HepG2 (cell line): ENCODE results near the gene RNF149. TPM values are rescaled to one million over a fixed set of nuclear protein-coding genes. Genes with fewer than 3 reads are reported as not detected.
A peak's percentile ranks its signal among the peaks of the same experiment; 100 is the strongest.
"Not testable (repeated sequence)": the region's sequence is repeated elsewhere in the genome, so short reads cannot be mapped to it uniquely, and the experiment has no call there.

Experiments
- ATAC-seq: fragments of 200-7000 bp; cut with Tn5 transposase; 3 replicates; pipeline ENCODE4 v1.9.1; 2020; ENCODE audit warnings: mild to moderate bottlenecking, moderate library complexity
- BruUV-seq: library from RNA; stranded (reverse); fragments of 400-500 nt; replicated peaks from 2 replicates; lab custom pipeline; 2021; lab: Mats Ljungman, UMichigan
- CTCF ChIA-PET: fragments of 300-600 bp; formaldehyde crosslinking; extraction: SDS; loops from one replicate; lab custom pipeline; 2021; ENCODE audit warnings: low total read pairs, inconsistent platforms, low intra/inter-chr PET ratio; lab: Yijun Ruan, JAX
- POLR2A ChIA-PET: fragments of 350-600 bp; sonication (Branson Sonifier 250); formaldehyde crosslinking; loops from one replicate; lab custom pipeline; 2020; ENCODE audit warnings: antibody characterized with exemption, inconsistent platforms; lab: Yijun Ruan, JAX
- DNase-seq: peaks from one replicate; pipeline ENCODE4 v3.0.0-alpha.2; 2015; ENCODE audit warnings: low spot score
- FAIRE-seq: peaks from 3 replicates; lab custom pipeline; 2011; peaks lifted over from hg19 to GRCh38; lab: Jason Lieb, UNC
- H2AFZ ChIP-seq: one replicate; pipeline ENCODE4 v1.6.1; 2011; ENCODE audit warnings: low read length, inconsistent platforms
- H3K27ac ChIP-seq: fragments of 300-600 bp; 3 replicates; pipeline ENCODE4 v1.8.0; 2011; ENCODE audit warnings: mixed run types, mild to moderate bottlenecking, mixed read lengths, low read length, inconsistent platforms; ENCODE audit not compliant: insufficient read depth; ENCODE audit errors: extremely low read length
- H3K27me3 ChIP-seq, 2 experiments: fragments of 200-600 bp in 1 of 2; 2 replicates in 1 of 2; 3 replicates in 1 of 2; pipeline versions ENCODE4 v1.6.0 to v1.8.0; 2011; ENCODE audit warnings: low read length in 2 of 2, mild to moderate bottlenecking in 2 of 2, moderate library complexity in 2 of 2, inconsistent platforms in 1 of 2; ENCODE audit not compliant: insufficient read depth in 2 of 2, control insufficient read depth in 1 of 2
- H3K36me3 ChIP-seq, 2 experiments: fragments of 200-600 bp in 1 of 2; replicated peaks in 1 of 2; 2 replicates in 1 of 2; 3 replicates in 1 of 2; pipeline versions ENCODE4 v1.5.1 to v1.8.0; 2011; ENCODE audit warnings: low read length in 2 of 2, inconsistent platforms in 1 of 2; ENCODE audit not compliant: insufficient read depth in 2 of 2, control insufficient read depth in 1 of 2
- H3K4me1 ChIP-seq: 2 replicates; pipeline ENCODE4 v1.5.1; 2012; ENCODE audit warnings: low read length, inconsistent platforms; ENCODE audit not compliant: insufficient read depth
- H3K4me2 ChIP-seq: 2 replicates; pipeline ENCODE4 v1.6.0; 2011; ENCODE audit warnings: low read depth, low read length, inconsistent platforms
- H3K4me3 ChIP-seq, 3 experiments: fragments of 200-600 bp in 1 of 3; sonication (generic), shearing (Covaris generic) in 1 of 3; replicated peaks in 1 of 3; 2 replicates each; pipeline ENCODE4 v1.5.1; 2011 to 2016; ENCODE audit warnings: low read length in 3 of 3, inconsistent platforms in 2 of 3, low read depth in 2 of 3, mild to moderate bottlenecking in 2 of 3, control low read depth in 1 of 3, mixed read lengths in 1 of 3; ENCODE audit not compliant: insufficient read depth in 1 of 3
- H3K79me2 ChIP-seq: one replicate; pipeline ENCODE4 v1.6.1; 2011; ENCODE audit warnings: low read length, inconsistent platforms; ENCODE audit not compliant: insufficient read depth
- H3K9ac ChIP-seq: 2 replicates; pipeline ENCODE4 v1.6.0; 2011; ENCODE audit warnings: mild to moderate bottlenecking, low read depth, low read length, inconsistent platforms; ENCODE audit not compliant: insufficient read depth
- H3K9me3 ChIP-seq: 2 replicates; pipeline ENCODE4 v1.5.1; 2012; ENCODE audit warnings: mild to moderate bottlenecking, low read length
- H4K20me1 ChIP-seq: 2 replicates; pipeline ENCODE4 v1.6.0; 2011; ENCODE audit warnings: inconsistent platforms, mild to moderate bottlenecking, low read length, moderate library complexity; ENCODE audit not compliant: insufficient read depth
- EP300 ChIP-seq, 3 experiments: sonication (generic) in 1 of 3; formaldehyde crosslinking in 1 of 3; IDR thresholded peaks; 2 replicates each; pipeline versions ENCODE4 v1.5.1 to v1.6.1; 2011 to 2020; ENCODE audit warnings: low read depth in 2 of 3, low read length in 2 of 3, borderline replicate concordance in 1 of 3, improper control_type of control experiment in 1 of 3, mild to moderate bottlenecking in 1 of 3, missing genetic modification reagents in 1 of 3, moderate library complexity in 1 of 3
- ONECUT2 ChIP-seq: sonication (generic); formaldehyde crosslinking; IDR thresholded peaks from 2 replicates; pipeline ENCODE4 v1.4.0; 2020; ENCODE audit warnings: missing genetic modification reagents
- SOX13 ChIP-seq, 3 experiments: fragments of 450-650 bp in 1 of 3; sonication (generic) in 1 of 3; formaldehyde crosslinking in 1 of 3; IDR thresholded peaks in 2 of 3; conservative IDR thresholded peaks in 1 of 3; 2 replicates each; pipeline versions ENCODE4 v1.5.0 to v1.6.1; 2016 to 2020; ENCODE audit warnings: antibody characterized with exemption in 1 of 3, mild to moderate bottlenecking in 1 of 3, missing compliant biosample characterization in 1 of 3, missing genetic modification reagents in 1 of 3, moderate library complexity in 1 of 3
- ZMYM4 ChIP-seq: sonication (generic); formaldehyde crosslinking; IDR thresholded peaks from 2 replicates; pipeline ENCODE4 v1.8.1; 2023; ENCODE audit warnings: mild to moderate bottlenecking, missing genetic modification reagents
- ZNF530 ChIP-seq: sonication (generic); formaldehyde crosslinking; IDR thresholded peaks from 2 replicates; pipeline ENCODE4 v1.5.0; 2020; ENCODE audit warnings: low read depth, mild to moderate bottlenecking, missing genetic modification reagents
- WGBS: methylation state at CpG from one replicate; pipeline ENCODE4 v1.1.6; 2017; ENCODE audit warnings: low lambda C conversion rate; 5-methylcytosine and 5-hydroxymethylcytosine counted together
- in situ Hi-C: cut with HindIII; loops from 2 replicates; pipeline ENCODE4 v1.10.0; 2017; ENCODE audit warnings: low pct_unique_long_range_greater_than_20kb; ENCODE audit not compliant: extremely low pct_ligation_motif_present
- intact Hi-C: fragments of 100-400 bp; cut with micrococcal nuclease; formaldehyde crosslinking; loops from one replicate; pipeline ENCODE4 v1.10.0; 2022; ENCODE audit not compliant: unreplicated experiment
- polyA plus RNA-seq, 8 experiments: library from polyadenylated mRNA; depleted of rRNA in 3 of 8; stranded (reverse) in 7 of 8; unstranded in 1 of 8; fragments of >200 nt; fragmentation: Illumina TruSeq in 4 of 8; extraction: Trizol in 4 of 8; gene quantifications; 2 replicates each; pipeline versions ENCODE4 v1.2.1 to v1.2.3, GENCODE V29; 2011 to 2016; ENCODE audit warnings: low read depth in 4 of 8, missing spikeins in 1 of 8, mixed read lengths in 1 of 8; ENCODE audit not compliant: insufficient read depth in 1 of 8
- total RNA-seq, 5 experiments: library from RNA; depleted of rRNA; stranded (reverse); fragments of >200 nt; fragmentation: Illumina TruSeq; extraction: Trizol; gene quantifications; 2 replicates each; pipeline ENCODE4 v1.2.3, GENCODE V29; 2016; ENCODE audit warnings: low read depth in 1 of 5
- TF ChIP-seq, protein P1 (sequence below): sonication (generic); formaldehyde crosslinking; IDR thresholded peaks from 2 replicates; pipeline ENCODE4 v1.8.1; 2023; ENCODE audit warnings: mild to moderate bottlenecking, missing genetic modification reagents
- TF ChIP-seq, protein P2 (sequence below): sonication (generic); formaldehyde crosslinking; conservative IDR thresholded peaks from 2 replicates; pipeline ENCODE4 v1.4.0; 2020; ENCODE audit warnings: mild to moderate bottlenecking, missing genetic modification reagents, moderate library complexity

Gene RNF149
- total and polyA plus RNA-seq, 2 of the 13 experiments (the other 11 are each of a cell fraction or from before 2014, with no cell fraction given): 87.6 to 109 TPM

DNA sequence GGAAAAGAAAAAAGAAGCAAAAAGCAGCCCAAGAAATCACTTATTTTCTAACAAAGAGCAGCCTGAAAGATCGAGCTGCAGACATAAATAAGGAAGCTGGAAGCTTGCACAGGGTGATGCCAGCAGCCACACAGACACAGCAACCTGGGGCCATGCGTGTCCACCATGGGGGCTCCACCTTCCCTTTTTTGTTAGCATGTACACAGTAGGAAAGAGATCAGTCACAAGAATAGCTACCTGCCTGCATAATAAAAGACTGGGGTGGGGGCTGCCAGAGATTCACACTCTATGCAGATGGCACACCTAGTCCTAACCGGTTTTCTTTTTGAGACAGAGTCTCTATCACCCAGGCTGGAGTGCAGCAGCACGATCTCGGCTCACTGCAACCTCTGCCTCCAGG is 58.7 kb downstream of the RNF149 start:
- no peak overlapping the region for H3K4me2 ChIP-seq
- H3K36me3 ChIP-seq: no peaks in the 10 kb centered on the region
- no peak overlapping the region for H3K9ac ChIP-seq
- peaks cover 22% of the 10 kb centered on the region for H3K79me2 ChIP-seq
- FAIRE-seq: no peak
- no peaks in the 10 kb centered on the region for H3K9me3 ChIP-seq
- peak overlapping the region; percentile 65 for H3K27ac ChIP-seq
- no peak for TF ChIP-seq ZNF530 (CRISPR knock-in tag)
- TF ChIP-seq, all 625 proteins: peak for 0
- DNase-seq (no peak), ATAC-seq (no peak)
- WGBS: 92% methylated on average over 5 of the region's 5 CpGs
- CTCF ChIA-PET: no interaction called here
- intact Hi-C loops (loop anchor here (2.0 kb wide), 1 partner anchor 53 kb away; no protein-coding TSS in a partner anchor), in situ Hi-C loops (no loop called here)
- POLR2A ChIA-PET: interaction anchor here (1.4 kb wide), 1 partner anchor 10 kb away, joined by 10 read pairs; no protein-coding TSS in a partner anchor
- Histone ChIP-seq H3K27me3 (no peaks in the 10 kb centered on the region; a peak in 1 of 5 replicates), H3K4me3 (no peak overlapping the region), H4K20me1 (0 out of 2 replicates have a peak, but pooled peaks cover 3% of the 10 kb centered on the region), H2AFZ (no peak overlapping the region), H3K4me1 (peaks cover 75% of the 10 kb centered on the region)
- no TSS peak for BruUV-seq

DNA sequence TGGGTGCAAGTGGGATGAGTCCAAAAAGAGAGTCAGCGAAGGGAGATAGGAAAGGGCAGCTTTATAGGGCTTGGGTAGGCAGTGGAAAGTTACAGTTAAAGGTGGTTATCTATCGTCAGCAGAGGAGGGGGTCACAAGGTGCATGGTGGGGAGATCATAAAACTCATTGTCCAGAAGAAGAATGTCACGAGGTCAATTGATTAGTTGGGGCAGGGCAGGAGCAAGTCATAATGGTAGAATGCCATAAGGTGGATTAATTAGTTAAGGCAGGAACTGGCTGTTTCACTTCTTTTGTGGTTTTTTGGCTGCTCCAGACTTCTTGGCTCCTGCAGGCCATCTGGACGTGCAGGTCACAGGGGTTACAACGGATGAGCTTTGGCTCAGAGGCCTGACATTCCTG is 59.7 kb downstream of the RNF149 start:
- H2AFZ ChIP-seq; CTCF ChIA-PET; ATAC-seq; H3K9ac ChIP-seq; H4K20me1 ChIP-seq; H3K27me3 ChIP-seq; FAIRE-seq; intact Hi-C loops; H3K4me2 ChIP-seq; in situ Hi-C loops; H3K4me3 ChIP-seq; DNase-seq; H3K36me3 ChIP-seq; BruUV-seq; H3K9me3 ChIP-seq; TF ChIP-seq SOX13 (IDR thresholded peaks at IDR 0.05); EP300 (CRISPR knock-in tag; IDR thresholded peaks at IDR 0.05; ENCODE audit: borderline replicate concordance): not testable (repeated sequence)
- WGBS: 52% methylated on average over 5 of the region's 5 CpGs
- POLR2A ChIA-PET: interaction anchor here (1.4 to 1.8 kb wide), 2 partner anchors 9 kb away, joined by 6 to 10 read pairs; no protein-coding TSS in a partner anchor
- H3K4me1 ChIP-seq: peaks cover 75% of the 10 kb centered on the region
- peak overlapping the region; percentile 65 for H3K27ac ChIP-seq
- H3K79me2 ChIP-seq: peaks cover 12% of the 10 kb centered on the region
- peak in 1 of 2 experiments; percentile 81; a peak in 2 of 4 replicates for TF ChIP-seq SOX13 (CRISPR knock-in tag; conservative IDR thresholded peaks at IDR 0.05 in 1 of 2, IDR thresholded peaks at IDR 0.05 in 1 of 2)
- TF ChIP-seq ZMYM4: peak; percentile 62; the same call in 1 of the 2 replicates
- TF ChIP-seq, protein P1, sequence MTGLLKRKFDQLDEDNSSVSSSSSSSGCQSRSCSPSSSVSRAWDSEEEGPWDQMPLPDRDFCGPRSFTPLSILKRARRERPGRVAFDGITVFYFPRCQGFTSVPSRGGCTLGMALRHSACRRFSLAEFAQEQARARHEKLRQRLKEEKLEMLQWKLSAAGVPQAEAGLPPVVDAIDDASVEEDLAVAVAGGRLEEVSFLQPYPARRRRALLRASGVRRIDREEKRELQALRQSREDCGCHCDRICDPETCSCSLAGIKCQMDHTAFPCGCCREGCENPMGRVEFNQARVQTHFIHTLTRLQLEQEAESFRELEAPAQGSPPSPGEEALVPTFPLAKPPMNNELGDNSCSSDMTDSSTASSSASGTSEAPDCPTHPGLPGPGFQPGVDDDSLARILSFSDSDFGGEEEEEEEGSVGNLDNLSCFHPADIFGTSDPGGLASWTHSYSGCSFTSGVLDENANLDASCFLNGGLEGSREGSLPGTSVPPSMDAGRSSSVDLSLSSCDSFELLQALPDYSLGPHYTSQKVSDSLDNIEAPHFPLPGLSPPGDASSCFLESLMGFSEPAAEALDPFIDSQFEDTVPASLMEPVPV (CRISPR knock-in tag): 0 out of 2 replicates have a peak, but pooled peaks have one; percentile 37
- TF ChIP-seq EP300 (IDR thresholded peaks at IDR 0.05; ENCODE audit: low read depth in 2 of 2, low read length in 2 of 2): peak in 1 of 2 experiments; percentile 7; a peak in 1 of 4 replicates
- peak; percentile 79 for TF ChIP-seq ONECUT2 (CRISPR knock-in tag)
- TF ChIP-seq, protein P2, sequence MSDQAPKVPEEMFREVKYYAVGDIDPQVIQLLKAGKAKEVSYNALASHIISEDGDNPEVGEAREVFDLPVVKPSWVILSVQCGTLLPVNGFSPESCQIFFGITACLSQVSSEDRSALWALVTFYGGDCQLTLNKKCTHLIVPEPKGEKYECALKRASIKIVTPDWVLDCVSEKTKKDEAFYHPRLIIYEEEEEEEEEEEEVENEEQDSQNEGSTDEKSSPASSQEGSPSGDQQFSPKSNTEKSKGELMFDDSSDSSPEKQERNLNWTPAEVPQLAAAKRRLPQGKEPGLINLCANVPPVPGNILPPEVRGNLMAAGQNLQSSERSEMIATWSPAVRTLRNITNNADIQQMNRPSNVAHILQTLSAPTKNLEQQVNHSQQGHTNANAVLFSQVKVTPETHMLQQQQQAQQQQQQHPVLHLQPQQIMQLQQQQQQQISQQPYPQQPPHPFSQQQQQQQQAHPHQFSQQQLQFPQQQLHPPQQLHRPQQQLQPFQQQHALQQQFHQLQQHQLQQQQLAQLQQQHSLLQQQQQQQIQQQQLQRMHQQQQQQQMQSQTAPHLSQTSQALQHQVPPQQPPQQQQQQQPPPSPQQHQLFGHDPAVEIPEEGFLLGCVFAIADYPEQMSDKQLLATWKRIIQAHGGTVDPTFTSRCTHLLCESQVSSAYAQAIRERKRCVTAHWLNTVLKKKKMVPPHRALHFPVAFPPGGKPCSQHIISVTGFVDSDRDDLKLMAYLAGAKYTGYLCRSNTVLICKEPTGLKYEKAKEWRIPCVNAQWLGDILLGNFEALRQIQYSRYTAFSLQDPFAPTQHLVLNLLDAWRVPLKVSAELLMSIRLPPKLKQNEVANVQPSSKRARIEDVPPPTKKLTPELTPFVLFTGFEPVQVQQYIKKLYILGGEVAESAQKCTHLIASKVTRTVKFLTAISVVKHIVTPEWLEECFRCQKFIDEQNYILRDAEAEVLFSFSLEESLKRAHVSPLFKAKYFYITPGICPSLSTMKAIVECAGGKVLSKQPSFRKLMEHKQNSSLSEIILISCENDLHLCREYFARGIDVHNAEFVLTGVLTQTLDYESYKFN (CRISPR knock-in tag): 0 out of 2 replicates have a peak, but pooled peaks have one; percentile 32
